Measurements from ENCODE around the gene ZBTB20. TPM values are rescaled to one million over a fixed set of nuclear protein-coding genes. Genes with fewer than 3 reads are reported as not detected.

ZBTB20 gene
- total RNA-seq, 4 donors from 2014 or later, result 69.9 to 112 (median 80.8) TPM

DNA sequence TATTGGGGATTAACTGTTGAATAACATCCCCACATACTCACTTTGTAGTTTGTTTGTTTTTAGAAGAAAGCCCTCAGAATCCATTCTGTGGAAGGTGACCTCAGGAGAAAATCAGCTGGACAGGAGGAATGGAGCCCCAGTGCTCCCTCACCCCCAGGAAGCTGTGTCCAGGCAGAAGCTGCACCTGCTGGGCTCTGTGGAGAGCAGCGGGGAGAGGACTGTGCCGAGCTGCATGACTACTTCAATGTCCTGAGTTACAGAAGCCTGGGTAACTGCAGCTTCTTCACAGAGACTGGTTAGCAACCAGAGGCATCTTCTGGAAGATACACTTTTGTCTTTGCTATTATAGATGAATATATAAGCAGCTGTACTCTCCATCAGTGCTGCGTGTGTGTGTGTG lies 839.3 kb downstream of the ZBTB20 start:
- TF ChIP-seq POLR2AphosphoS5 (IDR thresholded peaks at IDR 0.05), result no peak
- intact Hi-C loops (cut with DNase I), result no loop called here
- Histone ChIP-seq H3K9me3 (no peaks in the 10 kb centered on the region), H3K4me1 (no peaks in the 10 kb centered on the region), H3K36me3 (no peaks in the 10 kb centered on the region), H3K27ac (replicated peaks in 1 of 4) (no peak overlapping the region), H3K27me3 (no peaks in the 10 kb centered on the region), H3K4me3 (no peak overlapping the region)
- DNase-seq (ENCODE audit: extremely low spot score), result no peak
- 68% methylated on average over 1 of the region's 3 CpGs for WGBS

DNA sequence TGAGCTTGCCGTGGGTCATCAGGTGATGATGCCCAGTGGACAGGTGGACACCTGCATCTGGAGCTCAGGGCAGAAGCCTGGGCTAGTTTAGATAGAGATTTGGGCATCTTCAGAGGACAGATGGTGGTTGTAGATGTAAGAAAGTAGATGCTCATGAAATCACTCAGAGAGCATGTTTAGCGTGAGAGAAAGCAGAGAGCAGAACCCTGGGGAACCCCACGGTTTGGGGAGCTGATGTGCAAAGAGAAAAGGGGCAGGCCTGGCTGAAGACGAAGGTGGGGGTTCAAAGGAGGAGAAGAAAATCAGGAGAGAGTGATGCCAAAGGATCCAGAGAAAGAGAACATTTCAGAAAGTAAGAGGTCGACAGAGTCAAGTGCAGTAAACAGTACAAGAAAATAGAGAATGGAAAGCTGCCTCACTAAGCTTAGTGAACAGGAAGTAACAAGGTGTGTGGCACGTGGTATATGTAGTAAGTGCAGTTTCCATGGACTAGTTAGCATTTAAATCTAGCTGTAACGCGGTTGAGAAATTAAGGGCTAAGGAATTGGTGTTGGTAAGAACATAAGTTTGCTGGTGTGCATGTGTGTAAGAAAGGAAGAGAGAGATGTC lies 839.8 kb downstream of the ZBTB20 start:
- H3K27ac ChIP-seq (replicated peaks in 1 of 4), result no peak overlapping the region
- 81% methylated on average over 8 of the region's 8 CpGs for WGBS
- intact Hi-C loops (cut with DNase I), result no loop called here

DNA sequence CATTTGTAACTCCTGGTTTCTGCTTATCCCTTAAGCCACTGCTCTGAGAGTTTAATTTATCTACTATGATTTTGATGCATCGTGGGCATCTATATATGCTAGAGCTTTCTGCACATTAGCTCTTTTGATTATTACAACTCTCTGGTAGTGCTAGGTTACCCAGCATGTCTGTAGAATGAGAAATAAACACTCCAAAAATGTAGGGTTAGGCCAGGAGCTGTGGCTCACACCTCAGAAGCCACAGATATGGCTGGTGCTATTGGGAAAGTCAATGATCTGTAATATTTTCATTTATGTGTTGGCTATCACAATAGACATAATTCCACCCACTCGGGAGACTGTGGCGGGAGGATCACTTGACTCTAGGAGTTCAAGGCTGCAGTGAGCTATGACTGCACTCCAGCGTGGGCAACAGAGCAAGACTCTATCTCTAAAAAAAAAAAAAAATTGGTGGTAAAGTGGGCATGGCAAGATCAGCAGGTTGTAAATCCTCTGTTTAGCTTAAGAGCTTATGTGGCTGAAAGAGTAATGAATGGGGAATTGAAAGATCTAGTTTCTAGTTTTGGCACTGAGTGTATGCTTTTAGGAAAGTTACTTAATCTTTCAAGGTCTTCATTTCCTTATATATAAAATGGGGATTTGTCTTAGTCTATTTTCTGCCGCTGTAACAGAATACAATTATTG lies 847.0 kb downstream of the ZBTB20 start:
- WGBS, result 85% methylated on average over 5 of the region's 5 CpGs
- H3K4me1 ChIP-seq, result no peaks in the 10 kb centered on the region
- H3K27me3 ChIP-seq, result no peaks in the 10 kb centered on the region
- H3K9me3 ChIP-seq, result no peaks in the 10 kb centered on the region
- no peak overlapping the region for H3K4me3 ChIP-seq
- TF ChIP-seq POLR2AphosphoS5 (IDR thresholded peaks at IDR 0.05) (no peak), POLR2A (IDR thresholded peaks at IDR 0.05; ENCODE audit: low read depth) (no peak)
- no peaks in the 10 kb centered on the region for H3K36me3 ChIP-seq
- no peak overlapping the region for H3K27ac ChIP-seq (replicated peaks in 1 of 4)
- no peak for DNase-seq (ENCODE audit: extremely low spot score)
- intact Hi-C loops (cut with DNase I), result no loop called here

More for the DNA sequence above, 839.8 kb downstream of the ZBTB20 start:
- no peaks in the 10 kb centered on the region for H3K27me3 ChIP-seq
- no peaks in the 10 kb centered on the region for H3K4me1 ChIP-seq
- H3K4me3 ChIP-seq, result no peak overlapping the region
- DNase-seq (ENCODE audit: extremely low spot score), result no peak
- H3K9me3 ChIP-seq, result no peaks in the 10 kb centered on the region
- TF ChIP-seq POLR2A (IDR thresholded peaks at IDR 0.05; ENCODE audit: low read depth) (no peak), POLR2AphosphoS5 (IDR thresholded peaks at IDR 0.05) (no peak), CTCF (IDR thresholded peaks at IDR 0.05) (no peak)
- no peaks in the 10 kb centered on the region for H3K36me3 ChIP-seq

DNA sequence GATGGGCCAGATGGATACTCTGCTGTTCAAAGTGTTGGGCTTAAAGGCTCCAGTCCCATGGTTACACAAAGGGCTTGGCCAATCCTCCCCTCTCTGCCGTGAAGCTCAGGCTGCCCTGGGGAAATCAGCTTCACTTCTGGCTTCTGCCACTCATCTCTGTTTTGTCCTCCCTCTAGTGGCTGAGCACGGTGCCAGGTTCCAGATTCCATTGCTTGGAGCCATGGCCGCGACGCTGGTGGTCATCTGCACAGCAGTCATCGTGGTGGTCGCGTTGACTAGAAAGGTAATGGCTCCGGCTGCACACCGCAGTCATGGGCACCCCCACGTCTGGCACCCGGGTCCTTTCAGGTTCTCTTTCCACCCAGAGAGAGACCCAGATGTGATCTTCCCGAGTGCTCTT lies 847.7 kb downstream of the ZBTB20 start:
- H3K27ac ChIP-seq (replicated peaks in 1 of 4), result no peak overlapping the region
- no peak for DNase-seq (ENCODE audit: extremely low spot score)
- intact Hi-C loops (cut with DNase I), result no loop called here

GRCh38 chr3:114295946-114296345 lies 851.1 kb downstream of the ZBTB20 start:
- no peak overlapping the region for H3K4me3 ChIP-seq
- H3K9me3 ChIP-seq, result no peaks in the 10 kb centered on the region
- H3K4me1 ChIP-seq, result no peaks in the 10 kb centered on the region
- no peak overlapping the region for H3K27ac ChIP-seq (replicated peaks in 1 of 4)
- no peaks in the 10 kb centered on the region for H3K27me3 ChIP-seq
- 93% methylated on average over 2 of the region's 2 CpGs for WGBS
- no peaks in the 10 kb centered on the region for H3K36me3 ChIP-seq
- DNase-seq (ENCODE audit: extremely low spot score), result no peak
- TF ChIP-seq EP300 (IDR thresholded peaks at IDR 0.05), result no peak
- no peak for TF ChIP-seq POLR2A (IDR thresholded peaks at IDR 0.05; ENCODE audit: low read depth)
- TF ChIP-seq CTCF (IDR thresholded peaks at IDR 0.05), result no peak
- no peak for TF ChIP-seq POLR2AphosphoS5 (IDR thresholded peaks at IDR 0.05)
- intact Hi-C loops (cut with DNase I), result no loop called here

More for the DNA sequence above, 847.7 kb downstream of the ZBTB20 start:
- 79% methylated on average over 13 of the region's 13 CpGs for WGBS
- Histone ChIP-seq H3K36me3 (no peaks in the 10 kb centered on the region), H3K4me3 (no peak overlapping the region), H3K9me3 (no peaks in the 10 kb centered on the region), H3K4me1 (no peaks in the 10 kb centered on the region), H3K27me3 (no peaks in the 10 kb centered on the region)
- TF ChIP-seq CTCF (IDR thresholded peaks at IDR 0.05), result peak in 1 of 3 experiments; percentile 7
- no peak for TF ChIP-seq POLR2A (IDR thresholded peaks at IDR 0.05; ENCODE audit: low read depth)

All from esophagus muscularis mucosa (tissue), 4 donors.